ENCODE results near the gene ANKRD12. TPM values are rescaled to one million over a fixed set of nuclear protein-coding genes. Genes with fewer than 3 reads are reported as not detected.

The ANKRD12 gene
- total RNA-seq, 1 donor from 2014 or later: 30.9 TPM

DNA sequence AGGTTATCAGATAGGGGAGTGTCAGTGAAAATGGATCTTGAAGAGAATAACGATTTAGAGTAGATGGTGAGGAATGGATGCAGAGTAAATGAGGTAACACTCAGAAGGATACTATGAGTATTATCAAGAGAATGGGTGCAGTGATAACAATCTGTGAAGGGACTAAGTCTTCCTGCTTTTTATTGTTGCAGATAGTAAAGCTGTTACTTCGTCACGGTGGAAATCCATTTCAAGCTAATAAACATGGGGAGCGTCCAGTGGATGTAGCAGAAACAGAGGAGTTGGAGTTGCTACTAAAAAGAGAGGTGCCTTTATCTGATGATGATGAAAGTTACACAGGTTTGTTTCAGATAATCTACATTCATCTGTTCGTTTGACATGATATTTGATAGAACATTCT lies 85.1 kb downstream of the ANKRD12 start:
- Mint-ChIP-seq H3K4me3 (no peak overlapping the region), H3K4me1 (no peaks in the 10 kb centered on the region), H3K9me3 (no peaks in the 10 kb centered on the region), H3K36me3 (ENCODE audit: low read depth) (peaks cover 19% of the 10 kb centered on the region), H3K27ac (ENCODE audit: unreplicated experiment) (no peak overlapping the region), H3K27me3 (ENCODE audit: low read depth) (no peaks in the 10 kb centered on the region)
- TF ChIP-seq CTCF (conservative IDR thresholded peaks at IDR 0.05): no peak
- no peak for DNase-seq (ENCODE audit: low read depth, low spot score)

DNA sequence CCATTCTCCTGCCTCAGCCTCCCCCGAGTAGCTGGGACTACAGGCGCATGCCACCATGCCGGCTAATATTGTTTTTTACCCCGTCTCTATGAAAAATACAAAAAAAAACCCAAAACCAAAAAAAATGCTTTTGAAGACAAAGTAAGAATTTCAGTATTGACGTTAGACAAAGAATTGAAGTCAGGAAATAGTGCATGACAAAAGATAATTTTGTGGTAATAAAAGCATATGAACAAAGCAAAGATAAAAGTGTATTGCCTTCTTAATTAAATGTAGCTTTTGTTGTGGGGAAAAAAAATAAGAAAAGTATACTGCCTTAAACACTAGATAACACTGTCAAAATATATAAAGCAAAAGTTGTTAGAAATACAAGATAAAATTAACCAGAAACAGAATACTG lies 86.8 kb downstream of the ANKRD12 start:
- TF ChIP-seq CTCF (conservative IDR thresholded peaks at IDR 0.05): no peak
- Mint-ChIP-seq H3K4me3 (no peak overlapping the region), H3K27ac (ENCODE audit: unreplicated experiment) (no peak overlapping the region), H3K27me3 (ENCODE audit: low read depth) (no peaks in the 10 kb centered on the region), H3K4me1 (no peaks in the 10 kb centered on the region), H3K36me3 (ENCODE audit: low read depth) (peaks cover 27% of the 10 kb centered on the region), H3K9me3 (no peaks in the 10 kb centered on the region)
- DNase-seq (ENCODE audit: low read depth, low spot score): no peak

DNA sequence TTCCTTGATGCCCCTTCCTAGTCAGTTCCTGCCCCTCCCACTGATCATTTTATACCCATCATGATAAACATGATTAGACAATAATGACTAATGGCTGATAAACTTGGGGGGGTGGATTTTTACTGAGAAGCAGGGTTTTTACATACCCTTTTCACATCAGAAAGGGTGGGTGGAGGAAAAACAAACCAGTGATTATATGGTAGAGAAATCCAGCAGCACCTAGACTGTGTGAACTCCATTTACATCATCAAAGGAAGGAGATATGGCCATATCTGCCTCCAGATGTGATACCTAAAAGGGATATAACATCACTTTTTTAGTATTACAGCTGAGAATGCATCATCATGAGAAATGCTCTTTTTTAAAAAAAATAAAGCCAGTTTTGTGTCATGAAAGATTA lies 89.9 kb downstream of the ANKRD12 start:
- peaks cover 38% of the 10 kb centered on the region for H3K36me3 Mint-ChIP-seq (ENCODE audit: low read depth)
- H3K4me1 Mint-ChIP-seq: no peaks in the 10 kb centered on the region
- H3K27me3 Mint-ChIP-seq (ENCODE audit: low read depth): no peaks in the 10 kb centered on the region
- H3K27ac Mint-ChIP-seq (ENCODE audit: unreplicated experiment): no peak overlapping the region
- peaks cover 5% of the 10 kb centered on the region for H3K9me3 Mint-ChIP-seq
- no peak for TF ChIP-seq CTCF (conservative IDR thresholded peaks at IDR 0.05)
- no peak overlapping the region for H3K4me3 Mint-ChIP-seq
- no peak for DNase-seq (ENCODE audit: low read depth, low spot score)

DNA sequence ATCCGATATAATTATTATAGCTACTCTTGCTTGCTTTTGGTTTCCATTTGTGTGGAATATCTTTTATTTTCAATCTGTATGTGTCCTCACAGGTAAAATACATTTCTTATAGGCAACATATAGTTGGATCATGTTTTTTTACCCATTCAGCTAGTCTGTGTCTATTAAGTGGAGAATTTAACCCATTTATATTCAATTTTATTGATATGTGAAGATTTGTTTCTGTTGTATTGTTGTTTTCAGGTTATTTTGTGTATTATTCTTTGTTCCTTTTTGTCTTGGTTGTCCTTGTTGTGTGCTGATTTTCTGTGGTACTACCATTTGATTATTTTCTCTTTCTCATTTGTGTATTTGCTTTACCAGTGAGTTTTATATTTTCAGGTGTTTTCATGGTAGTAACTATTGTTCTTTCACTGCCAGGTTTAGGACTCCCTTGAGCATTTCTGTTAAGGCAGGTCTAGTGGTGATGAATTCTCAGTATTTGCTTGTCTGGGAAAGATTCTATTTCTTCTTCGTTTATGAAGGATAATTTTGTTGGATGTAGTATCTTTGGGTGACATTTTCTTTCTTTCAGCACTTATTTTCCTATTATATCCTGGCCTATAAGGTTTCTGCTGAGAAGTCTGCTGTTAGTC lies 95.4 kb downstream of the ANKRD12 start:
- Mint-ChIP-seq H3K9me3 (peaks cover 18% of the 10 kb centered on the region), H3K4me3 (no peak overlapping the region), H3K36me3 (ENCODE audit: low read depth) (peaks cover 43% of the 10 kb centered on the region), H3K4me1 (no peaks in the 10 kb centered on the region), H3K27me3 (ENCODE audit: low read depth) (no peaks in the 10 kb centered on the region), H3K27ac (ENCODE audit: unreplicated experiment) (no peak overlapping the region)
- no peak for DNase-seq (ENCODE audit: low read depth, low spot score)
- no peak for TF ChIP-seq CTCF (conservative IDR thresholded peaks at IDR 0.05)

DNA sequence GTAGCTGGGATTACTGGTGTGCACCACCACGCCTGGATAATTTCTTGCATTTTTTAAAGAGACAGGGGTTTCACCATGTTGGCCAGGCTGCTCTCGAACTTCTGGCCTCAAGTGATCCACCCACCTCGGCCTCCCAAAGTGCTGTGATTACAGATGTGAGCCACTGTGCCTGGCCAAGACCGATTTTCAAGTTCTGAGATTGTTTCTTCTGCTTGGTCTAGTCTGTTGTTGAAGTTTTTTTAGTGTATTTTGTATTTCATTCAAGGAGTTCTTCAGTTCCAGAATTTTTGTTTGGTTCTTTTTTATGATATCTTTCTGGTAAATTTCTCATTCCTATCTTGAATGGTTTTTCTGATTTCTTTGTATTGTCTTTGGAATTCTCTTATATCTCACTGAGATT lies 96.4 kb downstream of the ANKRD12 start:
- DNase-seq (ENCODE audit: low read depth, low spot score): no peak
- Mint-ChIP-seq H3K27me3 (ENCODE audit: low read depth) (no peaks in the 10 kb centered on the region), H3K4me1 (no peaks in the 10 kb centered on the region), H3K27ac (ENCODE audit: unreplicated experiment) (no peak overlapping the region), H3K4me3 (no peak overlapping the region), H3K36me3 (ENCODE audit: low read depth) (peaks cover 44% of the 10 kb centered on the region), H3K9me3 (peaks cover 18% of the 10 kb centered on the region)
- TF ChIP-seq CTCF (conservative IDR thresholded peaks at IDR 0.05): no peak

Measured in neural crest cell (in vitro differentiated cells).